ENCODE data around the gene SLC12A8. TPM values are rescaled to one million over a fixed set of nuclear protein-coding genes. Genes with fewer than 3 reads are reported as not detected.

The SLC12A8 gene
- total RNA-seq, 1 donor from 2014 or later = 0.58 TPM

GRCh38 chr3:125035217-125035616 lies 177.3 kb downstream of the SLC12A8 start:
- DNase-seq (no peak), ATAC-seq (ENCODE audit: low read depth) (peak; percentile 56)
- H3K27ac Mint-ChIP-seq = no peak overlapping the region
- H3K36me3 Mint-ChIP-seq (ENCODE audit: low read depth) = peaks cover 6% of the 10 kb centered on the region
- no peaks in the 10 kb centered on the region for H3K27me3 Mint-ChIP-seq
- ChIA-PET POLR2A (interaction anchor here (1.0 kb wide), 1 partner anchor 17 kb away, joined by 3 read pairs; no protein-coding TSS in a partner anchor), CTCF (no interaction called here)
- H3K9me3 Mint-ChIP-seq = no peaks in the 10 kb centered on the region
- intact Hi-C loops (cut with micrococcal nuclease) = no loop called here
- H3K4me3 Mint-ChIP-seq = no peak overlapping the region
- no peak for TF ChIP-seq CTCF (IDR thresholded peaks at IDR 0.05)
- H3K4me1 Mint-ChIP-seq = peaks cover 10% of the 10 kb centered on the region

- H3K27ac Mint-ChIP-seq = no peak overlapping the region
- intact Hi-C loops (cut with micrococcal nuclease) = no loop called here
- H3K36me3 Mint-ChIP-seq (ENCODE audit: low read depth) = peaks cover 14% of the 10 kb centered on the region
- no peak for DNase-seq
- CTCF ChIA-PET = interaction anchor here (0.6 kb wide), 1 partner anchor 133 kb away, joined by 3 read pairs; no protein-coding TSS in a partner anchor
- H3K9me3 Mint-ChIP-seq = no peaks in the 10 kb centered on the region
- H3K4me1 Mint-ChIP-seq = peaks cover 10% of the 10 kb centered on the region
- ATAC-seq (ENCODE audit: low read depth) = no peak
- H3K4me3 Mint-ChIP-seq = no peak overlapping the region
- no peaks in the 10 kb centered on the region for H3K27me3 Mint-ChIP-seq
- POLR2A ChIA-PET = no interaction called here
- TF ChIP-seq CTCF (IDR thresholded peaks at IDR 0.05) = no peak
Measured at GRCh38 chr3:125033616-125034015, 178.9 kb downstream of the SLC12A8 start.

- DNase-seq (no peak), ATAC-seq (ENCODE audit: low read depth) (no peak)
- Mint-ChIP-seq H3K9me3 (no peaks in the 10 kb centered on the region), H3K4me1 (peaks cover 10% of the 10 kb centered on the region), H3K27me3 (no peaks in the 10 kb centered on the region), H3K36me3 (ENCODE audit: low read depth) (peaks cover 18% of the 10 kb centered on the region), H3K4me3 (no peak overlapping the region), H3K27ac (no peak overlapping the region)
- ChIA-PET CTCF (no interaction called here), POLR2A (no interaction called here)
- TF ChIP-seq CTCF (IDR thresholded peaks at IDR 0.05) = no peak
- intact Hi-C loops (cut with micrococcal nuclease) = no loop called here
Measured at GRCh38 chr3:125033135-125033534, 179.4 kb downstream of the SLC12A8 start.

GRCh38 chr3:125032683-125033082 lies 179.9 kb downstream of the SLC12A8 start:
- Mint-ChIP-seq H3K27ac (no peak overlapping the region), H3K36me3 (ENCODE audit: low read depth) (peaks cover 21% of the 10 kb centered on the region), H3K27me3 (no peaks in the 10 kb centered on the region), H3K4me3 (no peak overlapping the region), H3K4me1 (peaks cover 10% of the 10 kb centered on the region), H3K9me3 (no peaks in the 10 kb centered on the region)
- POLR2A ChIA-PET = no interaction called here
- ATAC-seq (ENCODE audit: low read depth) (no peak), DNase-seq (no peak)
- no peak for TF ChIP-seq CTCF (IDR thresholded peaks at IDR 0.05)
- CTCF ChIA-PET = no interaction called here
- intact Hi-C loops (cut with micrococcal nuclease) = no loop called here

Other genes with a start within 250 kb of the SLC12A8 start
- gene HEG1, start 156.8 kb downstream of the SLC12A8 start, total RNA-seq = 6.1 and 7.2 TPM in 2 replicates
- 46.6 and 57.6 TPM in 2 replicates for gene ZNF148, start 162.6 kb upstream of the SLC12A8 start, total RNA-seq